Dermis microvascular lymphatic vessel endothelial cell (primary cell): ENCODE results near the gene AASS. TPM values are rescaled to one million over a fixed set of nuclear protein-coding genes. Genes with fewer than 3 reads are reported as not detected.
"Not testable (repeated sequence)": the region's sequence is repeated elsewhere in the genome, so short reads cannot be mapped to it uniquely, and the experiment has no call there.

ENCODE experiments used
- DNase-seq, 2 donors: peaks; one replicate each; pipeline versions ENCODE4 v3.0.0 to v3.0.0-alpha.2; 2010; ENCODE audit warnings: low read depth in 2 of 2
- total RNA-seq: library from RNA; depleted of rRNA; stranded (reverse); fragments of >200 nt; gene quantifications from 2 replicates; pipeline ENCODE4 v1.2.1, GENCODE V29; 2014

AASS gene
- 15.9 and 19.0 TPM in 2 replicates for total RNA-seq

- DNase-seq = peak; percentile 85 to 97
These were observed at the start of gene AASS for GRCh38 chr7:122143751-122144711. Gene AASS (minus strand): TSS chr7:122144249. CDS start chr7:122133726, 10,523 bp downstream.

DNA sequence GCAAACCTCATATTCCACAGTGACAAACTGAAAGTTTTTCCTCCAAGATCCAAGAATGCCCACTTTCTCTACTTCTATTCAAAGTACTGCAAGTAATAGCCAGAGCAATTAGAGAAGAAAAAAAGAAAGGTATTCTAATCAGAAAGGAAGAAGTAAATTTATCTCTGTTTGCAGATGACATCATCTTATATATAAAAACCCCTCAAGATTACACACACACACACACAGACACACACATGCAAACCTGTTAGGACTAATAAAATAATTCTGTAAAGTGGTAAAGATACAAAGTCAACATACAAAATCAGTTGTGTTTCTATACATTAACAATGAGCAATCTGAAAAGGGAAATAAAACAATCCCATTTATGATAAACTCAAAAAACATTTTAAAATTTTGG lies 44.7 kb upstream of the AASS start:
- no peak for DNase-seq

DNA sequence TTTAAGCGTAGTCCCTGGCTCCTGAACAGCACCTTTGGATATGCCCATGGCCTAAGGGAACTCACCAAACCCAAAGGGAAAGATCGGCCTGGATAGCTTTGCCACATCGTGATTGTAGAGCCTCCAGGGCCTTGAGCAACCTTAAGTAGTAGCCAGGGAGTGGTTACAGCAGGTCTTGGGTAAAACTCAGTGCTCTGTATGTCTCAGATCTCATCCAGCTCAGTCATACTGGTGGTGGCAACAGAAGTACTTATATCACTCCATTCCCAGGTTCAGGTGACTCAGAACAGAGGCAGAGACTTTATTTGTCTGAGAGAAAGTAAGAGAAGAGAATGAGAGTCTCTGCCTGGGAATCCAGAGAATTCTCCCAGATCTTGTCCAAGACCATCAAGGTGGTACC lies 39.1 kb upstream of the AASS start:
- DNase-seq = no peak

- no peak for DNase-seq
These were observed 38.0 kb upstream of the AASS start for GRCh38 chr7:122182081-122182480.

GRCh38 chr7:122172144-122172543 lies 28.1 kb upstream of the AASS start:
- not testable (repeated sequence) for DNase-seq

GRCh38 chr7:122166740-122167139 lies 22.7 kb upstream of the AASS start:
- peak; percentile 36 to 61 for DNase-seq

GRCh38 chr7:122166275-122166674 lies 22.2 kb upstream of the AASS start:
- no peak for DNase-seq

DNA sequence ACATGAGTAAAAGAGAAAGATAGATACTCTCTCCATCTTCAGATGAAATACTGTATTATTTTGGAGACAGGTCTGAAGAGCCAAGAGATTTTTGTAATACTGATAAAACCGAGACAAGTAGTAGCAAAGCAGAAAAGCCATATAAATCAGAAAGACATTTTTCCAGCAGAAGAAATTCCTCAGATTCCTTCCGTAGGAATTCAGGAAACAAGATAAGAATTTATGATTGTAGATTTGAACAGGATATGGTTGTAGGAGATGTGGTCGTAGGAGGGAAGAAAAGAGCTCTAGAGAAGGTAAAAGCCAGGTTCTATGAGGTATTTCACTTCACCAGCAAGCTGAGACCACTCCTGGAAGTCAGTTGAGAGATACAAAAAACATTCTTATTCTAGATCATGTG lies 17.6 kb upstream of the AASS start:
- DNase-seq = peak in 1 of 2 donors; percentile 8

- DNase-seq = no peak
These were observed 11.5 kb upstream of the AASS start for GRCh38 chr7:122155566-122155965.

DNA sequence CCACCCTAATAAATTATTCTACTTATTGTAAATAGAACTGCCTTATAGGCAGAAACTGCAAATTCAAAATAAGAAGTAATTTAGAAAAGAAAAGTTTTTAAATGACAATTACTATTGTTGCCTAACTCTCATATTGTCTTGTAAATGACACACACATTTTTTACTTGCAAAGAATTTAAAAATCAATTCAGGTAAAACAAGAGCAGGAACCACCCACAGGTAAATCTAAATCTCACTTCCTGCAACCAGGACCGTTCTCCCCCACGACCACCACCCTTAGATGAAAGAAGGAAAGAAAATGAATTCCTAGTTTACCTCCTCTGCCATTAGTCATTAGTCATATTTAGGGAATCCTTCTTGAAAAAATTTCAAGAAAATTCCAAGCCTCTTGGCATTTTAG lies 4.8 kb upstream of the AASS start:
- no peak for DNase-seq

GRCh38 chr7:122148081-122148480 lies 4.0 kb upstream of the AASS start:
- DNase-seq = no peak

DNA sequence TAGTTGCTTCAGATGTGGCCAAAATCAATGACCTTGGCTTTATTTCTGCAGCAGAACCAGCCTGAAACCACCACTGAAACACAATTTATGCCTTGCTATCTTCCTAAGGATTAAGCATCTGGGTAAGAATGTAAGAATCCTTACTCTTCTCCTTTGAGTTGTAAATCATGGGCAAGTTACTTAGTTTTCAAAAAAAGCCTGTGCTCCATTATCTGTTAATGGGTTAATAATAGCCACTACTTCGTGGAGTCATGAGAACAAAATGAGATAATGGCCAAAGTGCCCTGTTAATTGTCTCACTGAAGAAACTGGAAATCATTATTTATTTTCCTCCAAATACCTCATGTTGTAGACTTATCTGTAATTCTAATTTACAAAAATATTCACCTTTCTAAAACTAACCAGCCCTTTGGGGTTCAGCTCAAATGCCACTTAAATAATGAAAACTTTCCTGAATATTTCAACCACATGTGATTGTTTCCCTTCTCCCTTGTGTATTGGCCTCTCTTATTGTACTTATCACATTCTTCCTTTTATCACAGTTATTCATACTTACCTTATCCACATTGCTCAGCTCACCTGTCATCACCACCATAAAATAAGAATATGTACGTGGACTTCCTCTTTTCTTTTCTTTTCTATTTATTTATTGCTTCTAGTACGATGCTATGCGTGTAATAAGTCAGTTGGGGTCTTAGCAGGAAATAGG lies 2.0 kb upstream of the AASS start:
- DNase-seq = no peak

DNA sequence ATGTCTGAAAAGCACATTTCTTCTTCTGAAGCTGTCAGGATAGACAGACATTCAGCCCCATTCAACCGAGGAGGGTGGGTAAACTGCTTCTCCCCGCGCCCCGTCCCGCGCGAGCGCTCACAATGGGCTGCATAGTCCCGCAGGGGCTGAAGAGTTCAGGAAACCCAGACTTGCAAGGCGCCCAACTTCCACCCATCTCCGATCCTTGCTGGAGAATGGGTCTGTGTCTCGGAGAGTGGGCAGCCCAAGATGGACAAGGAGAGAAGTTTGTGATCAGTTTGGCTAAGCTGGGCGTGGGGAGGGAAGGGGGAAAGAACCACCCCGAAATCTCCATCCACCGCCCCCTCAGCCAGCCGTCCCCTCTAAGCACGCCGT lies 686 bp downstream of the AASS start:
- peak in 1 of 2 donors; percentile 33 for DNase-seq

DNA sequence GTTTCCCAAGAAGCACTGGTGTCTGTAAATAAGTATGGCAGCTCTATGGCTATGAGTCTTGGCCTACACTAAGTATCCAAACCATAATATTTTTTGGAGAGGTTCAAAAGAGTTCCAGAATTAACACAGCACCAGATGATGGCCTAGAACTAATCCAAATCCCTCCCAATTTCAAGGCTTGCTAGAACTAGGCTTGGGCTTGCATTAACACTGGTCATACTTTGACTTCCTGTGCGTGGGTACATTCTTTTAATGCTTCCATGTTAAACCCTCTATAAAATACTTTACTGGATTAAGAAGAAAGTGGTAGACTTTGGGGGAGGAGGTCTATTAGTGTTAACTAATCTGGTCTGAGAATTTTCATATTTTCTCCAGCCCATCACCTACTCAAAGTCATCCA lies 3.1 kb downstream of the AASS start:
- DNase-seq = no peak

- peak in 1 of 2 donors; percentile 54 for DNase-seq
These were observed 6.6 kb downstream of the AASS start for GRCh38 chr7:122137251-122138077.

GRCh38 chr7:122136639-122137245 lies 7.3 kb downstream of the AASS start:
- DNase-seq = peak in 1 of 2 donors; percentile 26

DNA sequence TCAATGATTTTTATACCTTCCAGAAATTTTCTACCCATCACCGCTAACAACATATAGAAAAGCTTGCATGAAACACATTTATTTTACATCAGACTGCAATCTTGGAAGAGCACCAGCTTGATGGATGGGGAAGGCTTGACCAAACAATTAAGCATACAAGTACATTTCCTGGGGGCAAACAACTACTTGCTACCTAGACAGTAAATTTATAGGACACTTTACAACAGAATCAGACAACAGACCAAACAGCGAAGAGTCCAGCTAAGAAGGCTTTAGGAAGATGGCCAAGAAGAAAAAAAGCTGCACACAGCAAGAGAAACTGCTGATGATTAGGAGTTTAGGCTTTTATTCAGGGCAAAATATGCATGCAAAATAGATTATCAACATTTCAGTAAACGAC lies 8.0 kb downstream of the AASS start:
- no peak for DNase-seq

GRCh38 chr7:122135275-122135674 lies 8.8 kb downstream of the AASS start:
- DNase-seq = no peak

- DNase-seq = not testable (repeated sequence)
These were observed 9.3 kb downstream of the AASS start for GRCh38 chr7:122134793-122135192.

GRCh38 chr7:122133477-122133876 lies 10.6 kb downstream of the AASS start:
- DNase-seq = no peak

DNA sequence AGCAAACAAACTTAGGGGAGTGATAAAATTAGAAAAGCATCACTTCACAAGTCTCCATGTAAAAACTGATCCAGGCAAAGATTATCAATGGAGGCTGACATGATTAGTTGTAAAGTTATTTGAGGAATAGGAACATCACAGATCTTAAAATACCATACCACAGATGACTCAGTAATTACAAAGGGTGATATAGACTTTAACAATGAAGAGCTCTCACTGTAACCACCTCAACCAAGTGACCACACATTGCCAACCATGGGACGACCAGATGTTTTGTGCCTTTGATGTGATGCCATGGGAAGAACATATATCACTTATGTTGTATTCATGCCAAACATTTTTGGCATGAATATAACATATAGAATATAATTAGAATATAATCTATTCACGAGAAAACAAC lies 11.7 kb downstream of the AASS start:
- no peak for DNase-seq
